HG03280 (cell line): ENCODE measurements around the gene SNX27.

ENCODE experiments used
- ATAC-seq: cut with Tn5 transposase; IDR thresholded peaks from one replicate; pipeline ENCODE4 v1.9.1; 2021; ENCODE audit warnings: mild to moderate bottlenecking, moderate library complexity; ENCODE audit not compliant: unreplicated experiment

The SNX27 gene

DNA sequence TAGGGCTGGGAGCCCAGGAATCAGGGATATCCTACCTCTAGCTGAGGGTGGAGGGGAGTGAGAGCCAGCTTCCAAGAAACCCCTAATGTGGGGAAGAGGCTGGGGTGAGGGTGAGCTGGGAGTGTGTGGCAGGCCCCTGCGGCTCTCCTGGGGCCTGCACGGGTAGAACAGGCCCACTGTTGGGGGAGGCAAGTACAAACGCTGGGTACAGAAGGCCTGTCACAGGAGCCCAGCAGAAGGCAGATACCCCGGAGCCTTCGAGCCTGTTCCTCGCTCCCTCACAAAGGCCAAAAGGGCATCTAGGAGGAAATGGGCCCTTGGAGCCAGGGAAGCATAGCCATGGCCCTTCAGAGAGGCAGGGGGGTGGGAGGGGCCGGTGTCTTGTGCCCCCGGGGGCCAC, 91.1 kb downstream of the SNX27 start:
- ATAC-seq: no peak

DNA sequence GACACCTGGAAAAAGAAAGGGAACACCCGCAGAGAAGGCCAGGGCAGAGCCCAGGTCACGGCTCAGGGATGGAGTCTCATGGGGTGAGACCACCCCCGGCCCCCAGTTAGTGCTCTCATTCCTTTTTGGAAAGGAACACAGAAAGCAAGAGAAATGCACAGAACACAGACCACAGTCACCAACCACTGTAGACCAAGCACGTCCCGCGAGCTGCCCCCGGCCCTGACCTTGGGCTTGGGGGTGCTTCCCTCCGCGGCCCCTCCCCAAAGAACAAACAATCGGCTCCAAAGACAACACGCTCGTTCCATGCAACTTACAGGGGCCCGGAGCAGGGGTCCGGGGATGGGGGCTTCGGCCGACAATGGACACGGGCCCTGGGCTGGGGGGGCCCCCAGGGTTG, 92.0 kb downstream of the SNX27 start:
- ATAC-seq: no peak

DNA sequence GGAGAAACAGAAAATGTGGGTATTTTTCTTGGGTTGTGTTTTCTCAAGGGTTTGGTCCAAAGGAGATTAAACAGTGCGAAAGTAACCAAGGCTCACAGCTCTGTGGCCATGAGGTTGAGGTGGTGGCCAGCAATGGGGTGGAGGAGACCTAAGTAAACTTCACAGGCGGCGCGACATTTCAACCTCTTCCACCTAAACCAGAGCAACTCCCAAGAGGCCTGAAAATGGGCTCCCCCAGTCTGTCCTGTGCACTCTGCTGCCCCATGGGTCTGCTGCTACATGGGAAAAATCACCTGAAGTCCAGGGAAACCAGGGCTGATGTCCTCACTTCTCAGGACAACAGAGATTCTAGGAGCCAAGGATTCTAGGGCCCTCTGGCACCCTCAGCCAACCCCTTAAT, 92.4 kb downstream of the SNX27 start:
- ATAC-seq: no peak

DNA sequence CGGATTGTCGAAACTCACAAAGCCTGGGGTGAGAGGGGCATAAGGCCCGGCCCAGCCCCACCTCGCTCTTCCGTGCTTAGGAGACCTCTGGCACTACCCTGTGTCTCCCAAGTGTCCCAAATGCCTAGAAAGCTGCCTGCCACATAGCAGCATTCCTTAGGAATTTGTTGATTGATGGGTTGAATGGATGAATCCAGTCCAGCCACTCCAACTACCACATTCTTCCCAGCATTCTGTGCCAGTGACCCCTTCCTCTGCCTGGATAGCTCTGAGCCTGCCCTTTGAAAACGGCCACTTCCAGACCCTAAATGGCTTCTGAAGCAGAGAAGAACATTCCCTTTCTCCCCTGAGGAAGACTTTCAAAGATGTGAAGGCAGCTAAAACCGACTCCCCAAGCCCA, 93.3 kb downstream of the SNX27 start:
- no peak for ATAC-seq

DNA sequence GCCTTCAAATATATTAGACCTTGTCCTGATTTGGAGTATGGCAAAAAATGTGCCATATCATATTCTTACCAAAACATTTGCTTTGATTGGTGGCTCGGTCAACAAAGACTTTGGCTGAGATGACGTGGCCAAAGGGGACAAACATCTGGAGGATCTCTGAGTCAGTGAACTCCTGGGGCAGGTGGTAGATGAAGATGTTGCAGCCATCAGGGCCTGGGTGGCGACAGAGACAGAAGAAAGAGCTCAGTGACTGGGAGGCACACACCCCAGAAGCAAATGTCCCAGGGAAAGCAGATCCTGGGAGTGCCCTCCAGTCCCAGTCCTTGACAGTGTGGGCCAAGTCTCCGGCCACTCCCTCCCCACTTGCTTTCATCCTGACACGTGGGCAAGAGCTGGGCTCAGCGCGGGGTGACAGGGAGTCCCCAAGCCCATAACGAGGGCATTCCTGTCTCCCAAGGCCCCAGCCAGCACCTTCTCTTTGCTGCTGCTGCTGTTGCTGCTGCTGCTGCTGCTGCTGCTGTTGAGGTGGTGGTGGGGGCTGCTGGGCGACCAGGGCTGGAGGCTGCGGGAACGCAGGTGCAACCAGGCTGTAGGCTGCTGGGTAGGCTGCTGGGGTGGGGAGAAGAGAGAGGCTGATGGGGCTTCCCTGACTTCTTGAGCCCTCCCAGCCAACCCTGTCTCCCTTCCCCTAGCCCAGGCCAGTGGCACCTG, 94.1 kb downstream of the SNX27 start:
- ATAC-seq: no peak

DNA sequence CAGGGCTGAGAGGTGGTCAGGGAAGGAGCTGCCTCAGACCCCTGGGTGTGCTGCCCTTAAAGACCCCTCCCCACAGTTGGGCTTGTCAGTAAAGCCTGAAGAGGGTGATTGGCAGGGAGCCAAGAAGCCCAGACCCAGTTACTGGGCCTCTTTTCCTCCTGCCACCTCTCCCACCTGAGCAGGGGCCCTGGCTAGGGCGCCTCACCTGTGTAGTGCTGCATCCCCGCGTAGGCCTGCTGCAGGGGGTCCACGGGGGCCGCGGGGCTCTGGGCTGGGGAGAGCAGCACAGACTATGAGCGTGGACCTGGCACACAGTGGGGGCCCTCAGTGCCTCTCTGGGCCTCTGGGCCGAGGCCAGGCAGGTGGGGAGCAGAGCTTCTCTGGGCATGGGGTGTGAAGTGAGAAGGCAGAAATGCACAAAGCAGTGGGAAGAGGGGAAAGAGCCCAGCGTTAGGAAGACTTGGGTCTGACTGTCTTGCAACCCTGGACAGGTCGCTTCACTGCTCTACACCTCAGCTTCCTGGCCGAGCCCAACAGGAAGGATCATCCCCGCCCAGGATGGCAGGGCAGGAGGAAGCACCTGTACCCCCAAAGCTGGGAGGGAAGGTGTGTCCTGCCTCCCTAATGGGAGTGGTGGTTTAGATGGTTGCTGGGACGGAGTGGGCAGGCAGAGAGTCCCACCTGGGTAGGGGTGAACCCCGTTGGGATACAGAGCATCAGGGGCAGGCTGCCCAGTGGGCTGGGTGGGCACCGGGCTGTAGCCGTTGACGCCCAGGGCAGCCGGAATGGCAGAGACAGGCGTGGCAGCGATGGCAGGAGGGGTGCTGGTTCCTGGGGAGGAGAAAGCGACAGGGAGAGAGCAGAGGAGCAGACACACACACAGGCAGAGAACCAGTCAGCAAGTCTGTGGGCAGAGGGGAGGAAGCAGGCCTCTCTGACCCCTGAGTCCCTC, 94.9 kb downstream of the SNX27 start:
- ATAC-seq: no peak

DNA sequence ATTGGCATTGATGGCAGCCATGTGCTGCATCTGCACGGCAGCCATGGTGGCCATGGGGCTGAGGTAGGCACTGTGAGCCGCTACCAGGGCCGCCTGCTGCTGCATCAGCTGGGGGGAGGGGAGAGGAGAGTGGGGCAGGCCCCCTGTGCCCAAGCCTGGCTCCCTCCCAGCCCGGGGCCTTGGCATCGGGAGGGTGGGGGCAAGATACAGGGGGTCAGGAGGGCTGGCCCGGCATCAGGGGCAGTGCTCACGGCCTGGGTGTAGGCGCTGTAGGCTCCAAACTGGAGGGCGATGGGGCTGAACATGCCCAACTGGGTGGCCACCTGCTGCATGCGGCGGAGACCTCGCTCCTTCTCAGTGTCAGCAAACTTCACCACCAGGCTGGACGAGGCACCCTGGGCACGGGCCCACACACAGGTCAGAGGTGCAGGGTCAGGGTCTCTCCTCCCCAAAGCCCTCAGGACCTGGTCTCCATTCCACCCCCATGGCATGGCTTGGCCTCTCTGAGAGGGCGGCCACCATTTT, 95.8 kb downstream of the SNX27 start:
- ATAC-seq: no peak

DNA sequence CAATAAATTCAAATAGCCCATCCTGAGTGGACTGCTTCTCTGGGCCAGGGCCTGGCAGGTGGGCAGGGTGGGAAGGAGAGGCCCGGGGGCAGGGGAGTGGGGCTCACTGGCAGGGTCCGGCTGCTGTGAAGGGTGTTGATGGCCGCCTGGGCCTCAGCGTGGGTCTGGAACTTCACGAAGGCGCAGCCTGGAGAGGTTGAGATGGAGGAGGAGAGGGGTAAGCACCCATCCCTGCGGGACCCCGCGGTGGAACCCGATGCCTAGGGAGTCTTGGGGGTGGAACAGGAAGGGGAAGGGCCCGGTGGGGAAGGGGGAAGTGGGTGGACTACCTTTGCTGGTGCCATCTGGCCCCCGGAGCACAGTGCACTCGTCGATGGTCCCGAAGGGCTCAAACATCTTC, 97.0 kb downstream of the SNX27 start:
- no peak for ATAC-seq

DNA sequence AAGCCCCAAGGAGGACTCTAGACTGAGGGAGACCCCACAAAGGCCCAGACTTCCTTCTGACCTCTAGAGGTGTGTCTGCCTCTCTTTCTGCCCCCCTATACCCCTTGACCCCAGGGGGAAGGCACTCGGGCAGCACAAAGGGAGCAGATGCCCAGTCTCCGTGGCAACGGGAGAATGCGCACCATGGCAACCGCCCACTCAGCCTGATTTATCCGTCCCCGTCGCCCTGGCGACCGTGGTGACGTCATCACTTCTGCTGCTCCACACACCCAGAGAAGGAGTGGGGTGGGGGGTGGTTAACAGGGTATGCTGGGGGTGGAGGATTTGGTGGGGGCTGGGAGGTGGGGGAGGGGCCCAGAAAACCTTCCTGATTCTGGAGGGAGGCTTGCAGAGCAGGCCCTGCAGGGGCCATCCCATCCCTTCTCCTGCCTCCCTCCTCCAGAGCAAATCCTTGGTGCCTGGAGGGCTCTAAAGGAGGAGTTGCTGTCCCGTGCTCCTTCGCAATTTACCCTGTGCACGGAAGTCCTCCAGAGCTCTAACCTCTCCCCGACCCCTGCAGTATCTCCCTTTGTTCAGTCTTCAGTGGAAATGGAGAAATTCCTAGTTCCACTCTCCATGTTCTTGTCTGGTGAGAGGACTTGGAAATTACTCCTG, 98.5 kb downstream of the SNX27 start:
- no peak for ATAC-seq

DNA sequence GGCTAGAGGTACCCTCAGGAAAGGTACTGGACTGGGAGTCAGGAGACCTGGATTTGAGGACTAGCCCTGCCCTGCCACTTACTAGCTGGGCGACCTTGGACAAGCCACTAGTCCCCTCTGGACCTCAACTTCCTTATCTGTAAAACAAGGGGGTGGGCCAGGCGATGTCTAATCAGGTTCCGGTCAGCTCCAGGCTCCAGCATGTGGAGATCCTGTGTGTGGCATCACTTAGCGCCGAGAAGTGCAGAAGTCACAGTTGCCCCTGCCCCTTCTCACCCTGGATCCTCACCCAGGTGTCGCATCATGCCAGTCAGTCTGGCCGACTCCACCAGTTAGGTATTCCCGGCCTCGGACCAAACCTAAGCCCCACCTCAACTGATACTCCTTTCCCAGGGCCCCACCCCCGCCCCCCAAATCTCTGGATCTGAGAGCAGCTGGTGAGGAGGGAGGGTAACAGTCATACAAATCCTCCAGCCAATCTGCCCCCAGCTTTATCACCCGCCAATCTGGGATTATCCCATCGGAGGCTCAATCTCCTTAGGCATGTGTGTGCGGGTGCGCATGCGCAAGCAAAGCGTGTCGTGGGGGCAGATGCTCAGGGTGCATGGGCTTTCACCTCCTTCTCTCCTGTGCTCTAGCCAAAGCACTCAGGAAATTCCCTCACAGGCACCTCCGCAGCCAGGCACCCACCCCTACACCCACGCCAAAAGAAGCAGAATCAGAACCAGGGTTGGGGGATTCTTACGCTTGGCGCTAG, 99.4 kb downstream of the SNX27 start:
- no peak for ATAC-seq

DNA sequence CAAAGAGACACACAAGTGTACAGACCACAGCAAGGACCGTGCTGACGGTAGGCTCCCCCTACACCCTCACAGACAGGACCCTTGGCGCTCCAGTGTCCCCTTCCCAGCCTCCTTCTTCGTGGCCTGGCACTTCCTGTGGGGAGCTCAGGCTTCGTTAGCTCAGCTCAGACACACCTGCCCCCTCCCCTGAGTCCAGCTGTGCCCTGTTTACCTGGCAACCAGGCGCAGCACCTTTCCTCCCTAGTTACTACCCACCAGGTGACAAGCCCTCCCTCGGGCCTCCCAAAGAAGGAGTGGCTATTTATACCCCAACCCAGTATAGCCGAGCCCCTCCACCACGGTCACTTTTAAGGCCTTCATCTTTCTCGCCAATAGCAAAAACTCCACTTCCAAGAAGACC, 100.1 kb downstream of the SNX27 start:
- ATAC-seq: no peak

DNA sequence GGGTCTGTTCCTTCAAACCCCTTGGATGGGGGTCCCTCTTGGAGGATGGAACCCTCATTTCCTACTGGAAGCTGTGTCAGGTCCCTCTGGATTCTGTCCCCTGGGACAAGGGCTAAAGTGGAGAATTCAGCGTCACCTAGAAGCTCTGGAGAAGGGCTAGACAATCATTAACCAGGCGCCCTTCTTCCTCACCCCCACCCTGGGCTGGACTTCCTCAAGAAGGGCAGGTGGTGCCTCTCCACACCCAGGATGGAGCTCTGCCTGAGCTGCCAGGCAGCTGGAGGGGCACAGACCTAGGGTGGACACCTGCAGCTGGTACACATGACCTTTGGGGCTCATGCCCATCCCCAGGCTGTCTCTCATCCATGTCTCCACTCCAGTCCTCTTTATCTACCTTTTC, 101.2 kb downstream of the SNX27 start:
- ATAC-seq: no peak

DNA sequence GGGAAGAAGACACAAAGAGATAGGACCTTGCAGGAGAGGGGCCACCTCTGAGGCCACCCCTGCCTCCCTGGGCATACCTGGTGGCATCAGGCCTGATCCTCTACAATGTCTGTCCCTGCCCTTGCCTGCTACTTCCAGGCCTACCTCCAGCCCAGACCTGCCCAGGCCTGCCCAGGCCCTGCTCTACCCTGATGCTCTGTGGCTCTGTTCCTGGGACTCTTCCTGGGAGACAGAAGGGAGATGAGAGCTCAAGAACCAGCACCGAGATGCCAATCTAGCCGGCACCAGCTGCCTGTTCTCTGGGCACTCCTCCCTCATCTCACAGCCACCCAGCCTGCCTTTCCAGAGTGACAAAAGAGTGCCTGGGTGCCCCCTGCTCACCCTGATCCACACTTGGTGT, 102.0 kb downstream of the SNX27 start:
- ATAC-seq: no peak

DNA sequence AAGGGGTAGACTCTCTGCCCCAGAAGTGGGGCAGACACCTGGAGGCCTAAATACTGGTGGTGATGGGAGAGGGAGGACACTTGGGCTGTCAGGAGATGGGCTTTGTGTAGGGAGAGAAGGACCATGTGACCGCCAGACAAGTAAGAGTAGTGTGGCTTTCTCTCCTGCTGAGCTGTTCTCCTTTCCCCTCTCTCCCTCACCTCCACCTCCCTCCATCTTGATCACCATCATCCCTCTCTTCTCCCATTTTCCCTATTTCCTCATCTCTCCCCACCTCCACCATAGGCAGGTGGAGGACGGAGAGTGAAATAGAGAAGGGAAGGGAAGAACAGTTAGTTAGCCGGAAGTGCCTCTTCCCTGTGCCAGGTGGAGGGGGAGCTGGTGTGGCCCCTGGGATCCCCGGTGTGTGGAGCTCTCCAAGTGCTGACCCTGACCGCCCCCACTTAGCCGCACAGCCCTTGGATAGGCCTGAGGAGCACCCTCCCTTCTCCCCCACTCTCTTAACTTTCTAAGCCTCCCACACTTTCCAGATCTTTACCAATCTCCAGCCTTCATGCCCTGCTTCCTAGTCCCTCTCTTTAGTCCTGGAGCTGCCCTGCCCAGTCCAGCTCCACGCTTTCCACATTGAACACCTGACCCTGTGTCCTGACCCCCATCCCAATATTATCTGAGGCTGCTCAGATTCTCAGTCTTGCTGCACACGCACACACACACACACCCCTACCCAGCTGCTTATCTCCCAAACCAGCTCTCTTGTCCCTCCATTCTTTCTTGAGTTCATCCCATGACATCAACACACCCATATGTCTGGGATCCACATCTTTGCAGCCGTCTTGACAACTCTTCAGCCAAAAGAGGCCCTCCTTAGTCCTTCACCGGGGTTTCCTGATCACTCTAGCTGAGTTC, 103.2 kb downstream of the SNX27 start:
- no peak for ATAC-seq

DNA sequence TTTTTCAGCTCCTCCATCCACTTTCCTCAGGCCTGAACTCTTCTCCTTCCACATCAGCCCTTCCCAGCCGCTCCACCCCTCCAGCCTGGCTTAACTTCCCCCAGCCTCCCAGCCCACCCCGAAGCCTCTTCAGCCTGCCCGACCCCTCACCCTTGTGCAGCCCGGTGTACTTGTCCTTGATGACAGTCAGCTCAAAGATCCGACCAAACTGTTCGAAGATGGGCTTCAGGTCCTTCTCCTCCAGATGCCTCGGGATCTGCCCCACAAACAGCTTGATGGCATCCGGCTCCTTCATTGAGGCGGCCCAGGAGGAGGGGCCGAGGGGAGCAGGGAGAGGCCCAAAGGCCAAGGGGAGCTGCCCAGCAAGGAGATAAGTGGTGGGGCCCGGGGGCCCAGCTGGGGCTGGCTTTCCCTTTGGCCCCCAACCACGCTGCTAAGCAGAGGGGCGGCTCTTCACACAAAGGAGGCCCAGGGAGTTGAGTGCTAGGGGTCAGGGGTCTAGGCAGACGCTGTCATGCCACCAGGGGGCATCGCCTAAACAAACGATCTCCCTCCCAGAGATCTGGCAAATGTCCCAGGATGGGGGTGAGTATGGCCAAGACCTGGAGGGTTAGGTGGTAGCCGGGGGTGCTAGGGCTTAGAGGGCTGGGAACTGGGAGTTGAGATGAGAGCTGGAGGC, 104.0 kb downstream of the SNX27 start:
- no peak for ATAC-seq

DNA sequence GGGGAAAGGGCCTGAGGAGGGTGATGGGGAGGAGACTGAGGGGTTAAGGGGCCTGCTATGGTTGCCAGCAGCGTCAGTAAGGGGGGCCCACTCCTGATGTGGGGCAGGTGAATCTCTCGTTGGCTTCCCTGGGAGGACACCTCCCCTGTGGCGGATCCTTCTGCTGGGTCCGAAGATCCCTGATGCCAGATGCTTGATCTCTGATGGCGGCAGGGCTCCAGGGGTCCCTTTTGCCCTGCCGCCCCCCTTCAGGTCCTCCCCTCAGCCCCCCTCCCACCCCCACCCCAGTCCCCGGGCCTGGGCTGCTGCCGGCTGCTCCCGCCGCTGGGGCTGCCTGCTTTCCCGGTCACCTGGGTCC, 104.5 kb downstream of the SNX27 start:
- no peak for ATAC-seq

DNA sequence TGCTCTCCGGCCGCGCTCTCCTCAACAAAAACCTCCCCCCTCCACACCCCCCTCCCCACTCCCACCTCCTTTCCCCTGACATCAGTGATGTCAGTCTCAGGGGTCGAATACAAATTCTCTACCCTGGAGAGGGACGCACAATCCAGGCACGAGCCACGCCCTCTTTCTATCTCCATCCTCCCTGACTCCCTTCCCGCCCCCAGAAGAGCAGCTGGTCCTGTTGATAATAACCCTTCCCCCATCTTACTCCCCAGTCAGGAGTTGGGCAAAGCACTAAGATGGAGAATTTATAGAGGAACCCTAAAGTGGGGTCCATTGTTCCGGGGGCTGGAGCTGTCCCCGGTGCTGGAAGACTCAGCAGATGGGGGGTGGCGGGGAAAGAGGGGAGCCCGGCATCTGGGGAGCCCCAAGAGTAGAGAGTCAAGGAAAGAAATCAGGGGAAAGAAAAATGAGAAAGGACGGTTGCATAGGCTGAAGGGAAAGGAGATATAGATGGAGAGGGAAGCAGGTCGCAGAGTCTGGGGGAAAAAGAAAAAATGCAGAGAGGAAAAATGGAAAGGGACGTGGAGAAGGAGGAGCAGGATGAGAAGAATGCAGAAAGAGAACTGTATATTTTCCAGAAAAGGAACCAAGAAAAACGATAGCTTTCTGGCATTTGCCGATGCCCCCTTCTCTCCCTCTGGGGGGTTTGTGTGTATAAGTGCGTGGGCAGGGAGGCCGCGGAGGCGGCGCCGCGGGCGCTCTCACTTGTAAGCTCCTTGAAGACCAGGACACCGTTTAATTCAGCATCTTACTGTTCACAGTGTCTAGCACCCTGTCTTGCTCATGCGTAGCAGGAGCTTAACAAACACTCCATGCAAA, 105.2 kb downstream of the SNX27 start, which contains the start of gene CELF3:
CELF3 (minus strand) TSS at position 33 of the 861 bp plus-strand sequence. CDS start 783 bp downstream, outside the sequence.
- no peak for ATAC-seq

DNA sequence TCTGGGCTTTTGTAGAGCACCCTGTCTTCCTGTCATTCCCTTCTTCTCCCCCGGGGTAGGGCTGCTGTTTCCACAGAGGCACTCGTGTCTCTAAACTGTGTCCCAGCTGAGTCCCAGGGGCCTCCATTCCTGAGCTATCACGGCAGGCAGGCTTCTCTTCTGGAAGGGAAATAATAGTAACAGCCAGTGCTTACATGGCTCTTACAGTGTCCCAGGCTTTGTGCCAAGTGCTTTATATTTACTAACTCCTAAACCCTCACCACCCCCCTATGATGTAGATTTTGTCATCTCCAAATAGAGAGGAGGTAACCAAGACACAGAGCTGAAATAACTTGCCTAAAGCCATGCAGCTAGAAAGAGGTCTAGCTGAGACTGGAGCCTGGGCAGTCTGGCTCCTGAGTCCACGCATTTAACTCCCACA, 106.2 kb downstream of the SNX27 start:
- ATAC-seq: no peak
